ENCODE results near the gene KCNG2.

KCNG2 gene

GRCh38 chr18:79814373-79814772 lies 16.6 kb downstream of the KCNG2 start:
- TF ChIP-seq CTCF (conservative IDR thresholded peaks at IDR 0.05; ENCODE audit: low read depth, low read length) = no peak
- Histone ChIP-seq H4K20me1 (ENCODE audit: insufficient read depth) (no peaks in the 10 kb centered on the region), H3K79me2 (ENCODE audit: insufficient read depth, low read depth) (no peaks in the 10 kb centered on the region), H3K9ac (no peak overlapping the region), H2AFZ (ENCODE audit: low read depth) (no peak overlapping the region), H3K4me1 (ENCODE audit: low read depth, poor library complexity, severe bottlenecking) (no peaks in the 10 kb centered on the region), H3K4me2 (no peak overlapping the region), H3K36me3 (ENCODE audit: insufficient read depth) (no peaks in the 10 kb centered on the region), H3K27me3 (ENCODE audit: insufficient read depth, low read depth) (no peaks in the 10 kb centered on the region), H3K27ac (no peak overlapping the region), H3K4me3 (IDR thresholded peaks at IDR 0.05; ENCODE audit: insufficient read depth, low read depth, low read length) (no peak overlapping the region)

GRCh38 chr18:79815657-79816056 lies 17.9 kb downstream of the KCNG2 start:
- TF ChIP-seq CTCF (conservative IDR thresholded peaks at IDR 0.05; ENCODE audit: low read depth, low read length) = no peak
- no peaks in the 10 kb centered on the region; the same call in 1 of the 2 replicates for H3K27me3 ChIP-seq (ENCODE audit: insufficient read depth, low read depth)
- no peaks in the 10 kb centered on the region for H3K36me3 ChIP-seq (ENCODE audit: insufficient read depth)
- H3K27ac ChIP-seq = no peak overlapping the region
- no peaks in the 10 kb centered on the region for H3K79me2 ChIP-seq (ENCODE audit: insufficient read depth, low read depth)
- H3K4me3 ChIP-seq (IDR thresholded peaks at IDR 0.05; ENCODE audit: insufficient read depth, low read depth, low read length) = no peak overlapping the region
- H3K4me1 ChIP-seq (ENCODE audit: low read depth, poor library complexity, severe bottlenecking) = no peaks in the 10 kb centered on the region
- no peak overlapping the region for H2AFZ ChIP-seq (ENCODE audit: low read depth)
- no peak overlapping the region for H3K4me2 ChIP-seq
- no peaks in the 10 kb centered on the region for H4K20me1 ChIP-seq (ENCODE audit: insufficient read depth)
- H3K9ac ChIP-seq = no peak overlapping the region

GRCh38 chr18:79816092-79816491 lies 18.4 kb downstream of the KCNG2 start:
- Histone ChIP-seq H3K4me1 (ENCODE audit: low read depth, poor library complexity, severe bottlenecking) (no peaks in the 10 kb centered on the region), H3K4me2 (no peak overlapping the region), H3K9ac (no peak overlapping the region), H3K79me2 (ENCODE audit: insufficient read depth, low read depth) (no peaks in the 10 kb centered on the region), H2AFZ (ENCODE audit: low read depth) (no peak overlapping the region), H3K4me3 (IDR thresholded peaks at IDR 0.05; ENCODE audit: insufficient read depth, low read depth, low read length) (no peak overlapping the region), H3K36me3 (ENCODE audit: insufficient read depth) (no peaks in the 10 kb centered on the region), H3K27ac (no peak overlapping the region), H4K20me1 (ENCODE audit: insufficient read depth) (no peaks in the 10 kb centered on the region), H3K27me3 (ENCODE audit: insufficient read depth, low read depth) (no peaks in the 10 kb centered on the region; the same call in 1 of the 2 replicates)
- no peak for TF ChIP-seq CTCF (conservative IDR thresholded peaks at IDR 0.05; ENCODE audit: low read depth, low read length)

- Histone ChIP-seq H3K27ac (no peak overlapping the region), H3K4me3 (IDR thresholded peaks at IDR 0.05; ENCODE audit: insufficient read depth, low read depth, low read length) (no peak overlapping the region), H3K27me3 (ENCODE audit: insufficient read depth, low read depth) (no peaks in the 10 kb centered on the region; the same call in 1 of the 2 replicates), H3K4me1 (ENCODE audit: low read depth, poor library complexity, severe bottlenecking) (no peaks in the 10 kb centered on the region), H3K4me2 (no peak overlapping the region), H3K9ac (no peak overlapping the region), H4K20me1 (ENCODE audit: insufficient read depth) (no peaks in the 10 kb centered on the region), H3K79me2 (ENCODE audit: insufficient read depth, low read depth) (no peaks in the 10 kb centered on the region), H2AFZ (ENCODE audit: low read depth) (no peak overlapping the region), H3K36me3 (ENCODE audit: insufficient read depth) (no peaks in the 10 kb centered on the region)
- no peak for TF ChIP-seq CTCF (conservative IDR thresholded peaks at IDR 0.05; ENCODE audit: low read depth, low read length)
Observed at GRCh38 chr18:79816981-79817606, 19.4 kb downstream of the KCNG2 start.

Data from KMS-11 (cell line).